ENCODE data around the gene ERGIC2. TPM values are rescaled to one million over a fixed set of nuclear protein-coding genes. Genes with fewer than 3 reads are reported as not detected.
"Not testable (repeated sequence)": the region's sequence is repeated elsewhere in the genome, so short reads cannot be mapped to it uniquely, and the experiment has no call there.

Gene ERGIC2
- total and polyA plus RNA-seq, 2 donors (not counting 1 experiment from before 2014, with no cell fraction given), result 4.4 to 37.2 TPM

GRCh38 chr12:29291226-29291625, 89.7 kb downstream of the ERGIC2 start:
- H3K9ac ChIP-seq (ENCODE audit: low read length), result no peak overlapping the region
- TF ChIP-seq EZH2 (IDR thresholded peaks at IDR 0.05; ENCODE audit: borderline replicate concordance, insufficient read depth, low read depth, low read length, poor library complexity, severe bottlenecking) (no peak), CTCF (IDR thresholded peaks at IDR 0.05) (no peak)
- ATAC-seq (ENCODE audit: low read depth) (no peak), DNase-seq (no peak)
- 21% methylated on average over 2 of the region's 3 CpGs for WGBS (ENCODE audit: insufficient coverage)
- no peak overlapping the region for H3K27ac ChIP-seq (ENCODE audit: low read length in 2 of 2)
- H3K9me3 ChIP-seq (ENCODE audit: control extremely low read depth in 1 of 3, control insufficient read depth in 2 of 3, insufficient read depth in 1 of 3, low read length in 2 of 3), result peaks cover 0 to 2% (median 0%) of the 10 kb centered on the region in 3 donors
- no peak overlapping the region for H3K27ac Mint-ChIP-seq
- H3K4me1 ChIP-seq (ENCODE audit: control insufficient read depth in 2 of 2, insufficient read depth in 2 of 2, low read length in 2 of 2), result no peaks in the 10 kb centered on the region
- ChIA-PET POLR2A (no interaction called here), CTCF (no interaction called here)
- intact Hi-C loops (cut with micrococcal nuclease), result no loop called here
- no peaks in the 10 kb centered on the region for H3K4me1 Mint-ChIP-seq
- H3K4me2 ChIP-seq (replicated peaks; ENCODE audit: low read depth, low read length, poor library complexity, severe bottlenecking), result no peak overlapping the region
- H3K27me3 ChIP-seq (replicated peaks in 1 of 4; ENCODE audit: control extremely low read depth in 1 of 4, control insufficient read depth in 3 of 4, insufficient read depth in 4 of 4, low read length in 3 of 4), result no peaks in the 10 kb centered on the region
- H3K79me2 ChIP-seq (ENCODE audit: control insufficient read depth, insufficient read depth, low read length), result no peaks in the 10 kb centered on the region
- H3K4me3 ChIP-seq (ENCODE audit: control extremely low read depth in 1 of 5, extremely low read depth in 1 of 5, insufficient read depth in 1 of 5, low read depth in 2 of 5, low read length in 4 of 5), result no peak overlapping the region
- H3K4me3 Mint-ChIP-seq, result no peak overlapping the region
- H2AFZ ChIP-seq (ENCODE audit: insufficient read depth, low read depth, low read length, poor library complexity, severe bottlenecking), result no peak overlapping the region
- H3K36me3 ChIP-seq (replicated peaks in 1 of 2; ENCODE audit: control extremely low read depth in 1 of 2, control insufficient read depth in 1 of 2, extremely low read depth in 1 of 2, insufficient read depth in 2 of 2, low read length in 1 of 2), result no peaks in the 10 kb centered on the region
- no peaks in the 10 kb centered on the region for H4K20me1 ChIP-seq (ENCODE audit: control insufficient read depth, insufficient read depth, low read length, poor library complexity, severe bottlenecking)
- no peaks in the 10 kb centered on the region for H3K27me3 Mint-ChIP-seq
- peaks cover 3% of the 10 kb centered on the region for H3K9me3 Mint-ChIP-seq (ENCODE audit: insufficient read depth)

GRCh38 chr12:29290475-29290874, 90.5 kb downstream of the ERGIC2 start:
- POLR2A ChIA-PET, CTCF ChIA-PET: not testable (repeated sequence)

More at GRCh38 chr12:29290475-29290874, 90.5 kb downstream of the ERGIC2 start:
- ATAC-seq (ENCODE audit: low read depth); H2AFZ ChIP-seq (ENCODE audit: insufficient read depth, low read depth, low read length, poor library complexity, severe bottlenecking); DNase-seq; H4K20me1 ChIP-seq (ENCODE audit: control insufficient read depth, insufficient read depth, low read length, poor library complexity, severe bottlenecking); H3K9ac ChIP-seq (ENCODE audit: low read length); H3K27me3 Mint-ChIP-seq; H3K79me2 ChIP-seq (ENCODE audit: control insufficient read depth, insufficient read depth, low read length); H3K4me3 ChIP-seq (ENCODE audit: control extremely low read depth in 1 of 5, extremely low read depth in 1 of 5, insufficient read depth in 1 of 5, low read depth in 2 of 5, low read length in 4 of 5); H3K27ac Mint-ChIP-seq; H3K36me3 ChIP-seq (replicated peaks in 1 of 2; ENCODE audit: control extremely low read depth in 1 of 2, control insufficient read depth in 1 of 2, extremely low read depth in 1 of 2, insufficient read depth in 2 of 2, low read length in 1 of 2); H3K9me3 ChIP-seq (ENCODE audit: control extremely low read depth in 1 of 3, control insufficient read depth in 2 of 3, insufficient read depth in 1 of 3, low read length in 2 of 3); H3K27ac ChIP-seq (ENCODE audit: low read length in 2 of 2); H3K4me3 Mint-ChIP-seq; H3K4me1 Mint-ChIP-seq; H3K4me1 ChIP-seq (ENCODE audit: control insufficient read depth in 2 of 2, insufficient read depth in 2 of 2, low read length in 2 of 2); H3K9me3 Mint-ChIP-seq (ENCODE audit: insufficient read depth); H3K27me3 ChIP-seq (replicated peaks in 1 of 4; ENCODE audit: control extremely low read depth in 1 of 4, control insufficient read depth in 3 of 4, insufficient read depth in 4 of 4, low read length in 3 of 4); H3K4me2 ChIP-seq (replicated peaks; ENCODE audit: low read depth, low read length, poor library complexity, severe bottlenecking); intact Hi-C loops (cut with micrococcal nuclease): not testable (repeated sequence)
